Measurements from ENCODE around the gene JMY.

DNA sequence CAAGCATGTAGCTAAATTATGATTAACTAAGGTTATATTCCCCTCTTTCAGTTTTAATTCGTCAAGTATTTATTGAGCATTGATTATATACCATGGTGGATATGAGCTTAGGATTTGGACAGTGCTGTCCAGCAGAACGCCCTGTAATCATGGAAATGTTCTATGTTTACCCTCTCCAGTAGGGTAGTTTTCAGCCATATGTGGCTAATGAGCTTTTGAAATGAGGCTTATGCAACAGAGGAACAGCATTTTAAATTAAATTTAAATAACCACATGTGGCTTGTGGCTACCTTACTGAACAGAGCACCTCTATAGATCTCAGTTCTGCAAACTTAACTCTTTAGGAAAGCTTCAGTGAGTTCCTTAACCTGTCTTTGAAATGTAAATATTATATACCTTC lies 59.1 kb downstream of the JMY start:
- no peak for TF ChIP-seq EZH2 (IDR thresholded peaks at IDR 0.05; ENCODE audit: borderline replicate concordance)
- TF ChIP-seq, protein P1, sequence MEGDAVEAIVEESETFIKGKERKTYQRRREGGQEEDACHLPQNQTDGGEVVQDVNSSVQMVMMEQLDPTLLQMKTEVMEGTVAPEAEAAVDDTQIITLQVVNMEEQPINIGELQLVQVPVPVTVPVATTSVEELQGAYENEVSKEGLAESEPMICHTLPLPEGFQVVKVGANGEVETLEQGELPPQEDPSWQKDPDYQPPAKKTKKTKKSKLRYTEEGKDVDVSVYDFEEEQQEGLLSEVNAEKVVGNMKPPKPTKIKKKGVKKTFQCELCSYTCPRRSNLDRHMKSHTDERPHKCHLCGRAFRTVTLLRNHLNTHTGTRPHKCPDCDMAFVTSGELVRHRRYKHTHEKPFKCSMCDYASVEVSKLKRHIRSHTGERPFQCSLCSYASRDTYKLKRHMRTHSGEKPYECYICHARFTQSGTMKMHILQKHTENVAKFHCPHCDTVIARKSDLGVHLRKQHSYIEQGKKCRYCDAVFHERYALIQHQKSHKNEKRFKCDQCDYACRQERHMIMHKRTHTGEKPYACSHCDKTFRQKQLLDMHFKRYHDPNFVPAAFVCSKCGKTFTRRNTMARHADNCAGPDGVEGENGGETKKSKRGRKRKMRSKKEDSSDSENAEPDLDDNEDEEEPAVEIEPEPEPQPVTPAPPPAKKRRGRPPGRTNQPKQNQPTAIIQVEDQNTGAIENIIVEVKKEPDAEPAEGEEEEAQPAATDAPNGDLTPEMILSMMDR (IDR thresholded peaks at IDR 0.05; ENCODE audit: poor library complexity), result no peak
